ENCODE data around the gene NCL.

NCL gene

DNA sequence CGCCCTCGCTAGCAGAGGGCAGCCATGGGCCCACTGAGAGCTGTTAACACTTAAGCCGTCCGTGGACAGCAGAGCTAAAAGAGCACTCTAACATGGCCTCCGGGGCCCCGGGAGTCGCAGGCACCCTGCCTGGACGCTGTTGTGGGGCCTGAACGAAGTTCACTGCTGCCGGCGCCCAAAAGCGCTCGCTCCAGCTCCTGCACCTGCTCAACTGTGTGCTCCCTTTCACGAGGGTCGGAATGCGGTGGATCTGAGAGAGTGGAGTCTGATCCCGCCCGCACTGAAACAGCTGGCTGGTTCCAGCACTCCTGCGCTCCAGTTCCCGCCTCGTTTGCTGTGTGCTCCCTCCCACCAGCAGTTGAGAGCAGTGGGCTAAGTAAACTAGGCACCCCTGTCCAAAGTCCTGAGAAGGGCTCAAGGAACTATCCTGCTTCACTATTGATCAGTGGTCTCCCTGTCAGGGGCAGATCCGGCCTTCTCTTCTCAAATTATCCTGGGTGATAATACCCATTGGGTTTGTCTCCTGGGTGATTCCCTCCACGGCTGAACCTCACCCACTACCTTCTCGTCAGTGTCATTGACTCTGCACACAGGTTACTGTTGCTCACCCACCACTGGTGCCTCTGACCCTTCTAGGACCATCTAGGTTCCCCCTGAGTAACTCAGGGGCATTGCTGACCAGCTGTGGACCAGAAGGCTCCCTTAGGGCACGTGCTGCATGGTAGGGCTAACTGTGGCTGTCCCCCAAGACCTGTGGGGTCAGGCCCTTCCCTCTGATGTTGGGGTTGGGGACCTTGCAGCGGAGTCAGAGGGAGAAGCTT lies 45.3 kb downstream of the NCL start:
- TF ChIP-seq, protein P1, sequence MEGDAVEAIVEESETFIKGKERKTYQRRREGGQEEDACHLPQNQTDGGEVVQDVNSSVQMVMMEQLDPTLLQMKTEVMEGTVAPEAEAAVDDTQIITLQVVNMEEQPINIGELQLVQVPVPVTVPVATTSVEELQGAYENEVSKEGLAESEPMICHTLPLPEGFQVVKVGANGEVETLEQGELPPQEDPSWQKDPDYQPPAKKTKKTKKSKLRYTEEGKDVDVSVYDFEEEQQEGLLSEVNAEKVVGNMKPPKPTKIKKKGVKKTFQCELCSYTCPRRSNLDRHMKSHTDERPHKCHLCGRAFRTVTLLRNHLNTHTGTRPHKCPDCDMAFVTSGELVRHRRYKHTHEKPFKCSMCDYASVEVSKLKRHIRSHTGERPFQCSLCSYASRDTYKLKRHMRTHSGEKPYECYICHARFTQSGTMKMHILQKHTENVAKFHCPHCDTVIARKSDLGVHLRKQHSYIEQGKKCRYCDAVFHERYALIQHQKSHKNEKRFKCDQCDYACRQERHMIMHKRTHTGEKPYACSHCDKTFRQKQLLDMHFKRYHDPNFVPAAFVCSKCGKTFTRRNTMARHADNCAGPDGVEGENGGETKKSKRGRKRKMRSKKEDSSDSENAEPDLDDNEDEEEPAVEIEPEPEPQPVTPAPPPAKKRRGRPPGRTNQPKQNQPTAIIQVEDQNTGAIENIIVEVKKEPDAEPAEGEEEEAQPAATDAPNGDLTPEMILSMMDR (IDR thresholded peaks at IDR 0.05; ENCODE audit: extremely low read depth, insufficient read depth, missing control alignments), result no peak
- in situ Hi-C loops (cut with MboI; ENCODE audit: low pct_unique_long_range_greater_than_20kb, low sequenced_read_pairs, unreplicated experiment), result loop anchor here (10.0 kb wide), 2 partner anchors 184 to 314 kb away; no protein-coding TSS in a partner anchor

DNA sequence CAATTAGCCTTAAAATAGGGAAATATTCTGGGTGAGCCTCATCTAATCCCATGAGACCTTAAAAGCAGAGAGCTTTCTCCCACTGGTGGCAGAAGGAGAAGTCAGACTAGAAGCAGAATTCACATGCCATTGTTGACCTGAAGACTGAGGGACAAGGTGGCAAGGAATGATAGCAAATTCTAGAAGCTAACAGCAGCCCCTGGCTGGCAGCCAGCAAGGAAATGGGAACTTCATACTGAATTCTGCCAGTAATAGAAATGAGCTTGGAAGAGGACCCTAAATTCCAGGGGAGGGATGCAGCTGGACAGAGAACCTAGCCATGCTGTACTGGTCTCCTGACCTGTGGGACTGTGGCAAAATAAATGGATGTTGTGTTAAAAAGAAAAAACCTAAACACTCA lies 49.3 kb downstream of the NCL start:
- DNase-seq (ENCODE audit: low spot score), result no peak
- TF ChIP-seq, protein P1 (IDR thresholded peaks at IDR 0.05; ENCODE audit: extremely low read depth, insufficient read depth, missing control alignments), result no peak
- in situ Hi-C loops (cut with MboI; ENCODE audit: low pct_unique_long_range_greater_than_20kb, low sequenced_read_pairs, unreplicated experiment), result loop anchor here (10.0 kb wide), 2 partner anchors 180 to 310 kb away; no protein-coding TSS in a partner anchor

More for the DNA sequence above, 45.3 kb downstream of the NCL start:
- no peak for DNase-seq (ENCODE audit: low spot score)

DNA sequence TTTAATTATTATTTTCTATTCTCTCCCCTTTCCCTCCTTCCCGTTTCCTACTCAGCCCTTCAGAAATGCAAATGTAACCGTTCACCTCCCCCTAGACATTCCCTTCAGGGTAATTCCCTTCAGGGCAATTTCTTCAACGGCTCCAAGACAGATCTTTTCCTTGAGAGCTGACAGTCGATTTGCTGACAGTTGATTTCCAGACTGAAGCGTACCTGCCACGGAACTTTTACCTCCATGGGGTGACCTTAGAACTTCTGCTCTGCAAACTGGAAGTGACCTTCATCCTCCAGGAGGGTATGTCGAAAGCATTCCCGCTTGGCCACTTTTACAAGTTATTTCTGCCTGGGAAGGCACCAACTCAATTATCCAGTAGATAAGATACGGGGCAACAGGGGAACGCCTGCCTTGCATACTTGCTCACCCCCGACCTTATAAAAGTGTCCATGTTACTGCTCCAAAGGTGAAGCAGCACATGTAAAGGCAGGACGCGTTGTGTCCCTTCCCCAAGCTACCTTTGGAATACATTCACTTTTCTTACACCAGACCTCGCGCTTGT lies 50.3 kb downstream of the NCL start:
- in situ Hi-C loops (cut with MboI; ENCODE audit: low pct_unique_long_range_greater_than_20kb, low sequenced_read_pairs, unreplicated experiment), result loop anchor here (10.0 kb wide), 2 partner anchors 179 to 309 kb away; no protein-coding TSS in a partner anchor
- DNase-seq (ENCODE audit: low spot score), result no peak
- TF ChIP-seq, protein P1 (IDR thresholded peaks at IDR 0.05; ENCODE audit: extremely low read depth, insufficient read depth, missing control alignments), result no peak

DNA sequence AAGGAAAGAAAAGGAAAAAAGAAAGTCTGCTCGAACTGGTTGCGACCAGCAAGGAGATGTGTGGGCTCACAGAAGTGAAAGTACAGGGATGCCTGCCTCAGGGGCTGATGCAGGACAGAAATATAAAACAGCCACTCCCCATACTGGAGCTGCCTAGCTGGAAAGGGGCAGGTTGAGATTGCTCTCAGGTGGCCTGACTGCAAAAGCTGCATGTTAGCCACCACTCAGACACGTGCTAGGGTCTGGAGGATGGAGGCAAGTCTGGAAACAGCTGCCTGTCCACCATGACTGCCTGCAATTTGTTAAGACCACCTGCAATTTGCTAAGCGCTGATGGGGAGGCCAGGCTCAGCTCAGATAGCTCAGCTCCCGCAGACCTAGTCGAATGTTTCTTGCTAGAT lies 50.8 kb downstream of the NCL start:
- TF ChIP-seq, protein P1 (IDR thresholded peaks at IDR 0.05; ENCODE audit: extremely low read depth, insufficient read depth, missing control alignments), result no peak
- in situ Hi-C loops (cut with MboI; ENCODE audit: low pct_unique_long_range_greater_than_20kb, low sequenced_read_pairs, unreplicated experiment), result loop anchor here (10.0 kb wide), 2 partner anchors 179 to 309 kb away; no protein-coding TSS in a partner anchor
- DNase-seq (ENCODE audit: low spot score), result no peak

DNA sequence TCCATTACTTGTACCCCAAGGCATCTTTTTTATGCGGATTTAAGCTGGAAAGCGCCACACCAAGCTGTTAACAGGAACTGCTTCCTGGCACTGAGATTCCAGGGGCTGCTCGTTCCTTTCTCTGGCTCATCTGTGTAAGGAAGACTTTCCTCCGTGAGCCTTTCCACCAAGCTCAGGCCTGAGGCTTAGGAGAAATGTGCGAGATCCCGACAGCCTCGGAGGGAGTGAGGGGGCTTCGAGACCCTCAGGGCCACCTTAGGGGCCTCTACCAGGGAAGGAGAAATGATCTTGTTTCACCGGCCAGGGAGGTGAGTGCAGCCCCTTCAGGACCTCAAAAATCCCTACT lies 51.7 kb downstream of the NCL start:
- in situ Hi-C loops (cut with MboI; ENCODE audit: low pct_unique_long_range_greater_than_20kb, low sequenced_read_pairs, unreplicated experiment), result loop anchor here (10.0 kb wide), 2 partner anchors 178 to 308 kb away; no protein-coding TSS in a partner anchor
- TF ChIP-seq, protein P1 (IDR thresholded peaks at IDR 0.05; ENCODE audit: extremely low read depth, insufficient read depth, missing control alignments), result no peak
- no peak for DNase-seq (ENCODE audit: low spot score)

DNA sequence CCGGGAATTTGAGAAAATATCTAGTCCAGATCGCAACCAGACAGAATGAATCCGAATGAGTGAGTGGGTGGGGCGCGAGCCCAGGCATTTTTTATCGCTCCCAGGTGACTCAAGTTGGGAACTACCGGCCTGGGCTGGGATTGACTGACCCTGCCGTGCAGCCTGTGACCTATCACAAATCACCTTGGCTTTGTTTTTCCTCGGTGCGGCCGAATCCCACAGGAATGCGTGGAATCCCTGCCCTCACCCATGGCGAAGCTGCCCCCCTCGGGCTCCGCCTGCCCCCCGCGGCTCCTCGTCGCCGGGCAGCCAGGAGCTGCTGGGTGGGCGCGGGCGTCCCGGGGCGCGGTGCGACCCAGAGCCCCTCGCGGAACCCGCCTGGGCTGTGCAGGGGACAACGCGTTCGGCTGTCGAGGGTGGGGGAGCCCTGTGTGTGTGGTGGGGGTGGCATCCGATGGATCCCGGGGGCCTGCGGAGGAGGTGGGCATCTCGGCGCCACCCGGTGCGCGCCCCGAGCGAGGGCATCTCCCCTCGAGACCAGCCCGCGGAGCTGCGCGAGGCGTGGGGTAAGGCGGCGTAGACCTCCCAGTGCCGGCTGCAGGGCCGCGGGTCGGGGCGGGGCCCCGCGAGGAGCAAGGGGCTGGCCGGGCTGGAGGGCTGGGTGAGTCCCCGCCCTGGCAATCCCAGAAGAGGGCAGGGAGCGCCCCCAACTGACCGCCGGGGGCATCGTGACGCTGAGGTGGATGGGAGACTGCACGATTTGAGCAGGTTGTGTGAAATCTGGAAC lies 52.3 kb downstream of the NCL start:
- TF ChIP-seq, protein P1 (IDR thresholded peaks at IDR 0.05; ENCODE audit: extremely low read depth, insufficient read depth, missing control alignments), result peak; percentile 95
- in situ Hi-C loops (cut with MboI; ENCODE audit: low pct_unique_long_range_greater_than_20kb, low sequenced_read_pairs, unreplicated experiment), result loop anchor here (10.0 kb wide), 2 partner anchors 177 to 307 kb away; no protein-coding TSS in a partner anchor
- DNase-seq (ENCODE audit: low spot score), result peak; percentile 86
